TTC549 (cell line): ENCODE results near the gene DIP2A.

Experiments
- FAIRE-seq: peaks from 2 replicates; lab custom pipeline; 2012; peaks lifted over from hg19 to GRCh38; lab: Jason Lieb, UNC

The DIP2A gene, protein sequence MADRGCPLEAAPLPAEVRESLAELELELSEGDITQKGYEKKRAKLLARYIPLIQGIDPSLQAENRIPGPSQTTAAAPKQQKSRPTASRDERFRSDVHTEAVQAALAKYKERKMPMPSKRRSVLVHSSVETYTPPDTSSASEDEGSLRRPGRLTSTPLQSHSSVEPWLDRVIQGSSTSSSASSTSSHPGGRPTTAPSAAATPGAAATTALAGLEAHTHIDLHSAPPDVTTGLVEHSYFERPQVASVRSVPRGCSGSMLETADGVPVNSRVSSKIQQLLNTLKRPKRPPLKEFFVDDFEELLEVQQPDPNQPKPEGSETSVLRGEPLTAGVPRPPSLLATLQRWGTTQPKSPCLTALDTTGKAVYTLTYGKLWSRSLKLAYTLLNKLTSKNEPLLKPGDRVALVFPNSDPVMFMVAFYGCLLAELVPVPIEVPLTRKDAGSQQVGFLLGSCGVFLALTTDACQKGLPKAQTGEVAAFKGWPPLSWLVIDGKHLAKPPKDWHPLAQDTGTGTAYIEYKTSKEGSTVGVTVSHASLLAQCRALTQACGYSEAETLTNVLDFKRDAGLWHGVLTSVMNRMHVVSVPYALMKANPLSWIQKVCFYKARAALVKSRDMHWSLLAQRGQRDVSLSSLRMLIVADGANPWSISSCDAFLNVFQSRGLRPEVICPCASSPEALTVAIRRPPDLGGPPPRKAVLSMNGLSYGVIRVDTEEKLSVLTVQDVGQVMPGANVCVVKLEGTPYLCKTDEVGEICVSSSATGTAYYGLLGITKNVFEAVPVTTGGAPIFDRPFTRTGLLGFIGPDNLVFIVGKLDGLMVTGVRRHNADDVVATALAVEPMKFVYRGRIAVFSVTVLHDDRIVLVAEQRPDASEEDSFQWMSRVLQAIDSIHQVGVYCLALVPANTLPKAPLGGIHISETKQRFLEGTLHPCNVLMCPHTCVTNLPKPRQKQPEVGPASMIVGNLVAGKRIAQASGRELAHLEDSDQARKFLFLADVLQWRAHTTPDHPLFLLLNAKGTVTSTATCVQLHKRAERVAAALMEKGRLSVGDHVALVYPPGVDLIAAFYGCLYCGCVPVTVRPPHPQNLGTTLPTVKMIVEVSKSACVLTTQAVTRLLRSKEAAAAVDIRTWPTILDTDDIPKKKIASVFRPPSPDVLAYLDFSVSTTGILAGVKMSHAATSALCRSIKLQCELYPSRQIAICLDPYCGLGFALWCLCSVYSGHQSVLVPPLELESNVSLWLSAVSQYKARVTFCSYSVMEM (N-terminal part only)

DNA sequence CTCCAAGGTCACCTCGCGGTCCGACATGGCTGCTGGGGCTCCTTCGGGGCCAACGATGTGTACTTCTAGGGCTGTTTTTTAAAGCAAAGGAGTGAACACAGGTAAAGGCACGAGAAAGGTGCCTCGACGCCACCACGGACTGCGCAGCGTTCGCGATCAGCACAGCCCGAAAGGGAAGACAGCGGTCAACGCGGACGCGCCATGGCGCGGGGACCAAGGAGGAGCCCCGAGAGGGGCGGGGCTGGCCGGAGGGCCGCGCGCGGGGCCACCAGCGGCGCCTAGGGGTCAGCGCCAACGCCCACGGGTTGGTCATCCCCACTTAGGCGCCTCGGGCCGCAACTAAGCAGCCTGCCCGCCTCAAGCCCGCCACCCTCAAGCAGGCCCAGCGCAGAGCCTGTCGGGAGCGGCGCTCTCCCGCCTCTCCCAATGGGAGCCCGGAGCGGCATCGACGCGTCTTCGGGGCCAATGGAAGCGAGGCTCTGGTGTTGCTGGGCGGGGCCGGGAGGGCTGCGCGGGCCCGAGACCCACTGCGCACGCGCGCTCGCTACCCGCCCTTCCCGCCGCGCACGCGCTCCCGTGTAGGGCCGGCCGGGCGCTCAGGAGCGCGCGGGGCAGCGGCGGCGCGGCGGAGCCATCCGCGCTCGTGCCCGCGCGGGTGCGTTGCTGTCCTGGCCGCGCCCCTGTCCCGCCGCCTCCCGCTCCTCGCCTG is at the start of gene DIP2A:
Gene DIP2A (plus strand): TSS at position 577 of the 709 bp plus-strand sequence. CDS start 241 bp downstream, outside the sequence.
- no peak for FAIRE-seq

DNA sequence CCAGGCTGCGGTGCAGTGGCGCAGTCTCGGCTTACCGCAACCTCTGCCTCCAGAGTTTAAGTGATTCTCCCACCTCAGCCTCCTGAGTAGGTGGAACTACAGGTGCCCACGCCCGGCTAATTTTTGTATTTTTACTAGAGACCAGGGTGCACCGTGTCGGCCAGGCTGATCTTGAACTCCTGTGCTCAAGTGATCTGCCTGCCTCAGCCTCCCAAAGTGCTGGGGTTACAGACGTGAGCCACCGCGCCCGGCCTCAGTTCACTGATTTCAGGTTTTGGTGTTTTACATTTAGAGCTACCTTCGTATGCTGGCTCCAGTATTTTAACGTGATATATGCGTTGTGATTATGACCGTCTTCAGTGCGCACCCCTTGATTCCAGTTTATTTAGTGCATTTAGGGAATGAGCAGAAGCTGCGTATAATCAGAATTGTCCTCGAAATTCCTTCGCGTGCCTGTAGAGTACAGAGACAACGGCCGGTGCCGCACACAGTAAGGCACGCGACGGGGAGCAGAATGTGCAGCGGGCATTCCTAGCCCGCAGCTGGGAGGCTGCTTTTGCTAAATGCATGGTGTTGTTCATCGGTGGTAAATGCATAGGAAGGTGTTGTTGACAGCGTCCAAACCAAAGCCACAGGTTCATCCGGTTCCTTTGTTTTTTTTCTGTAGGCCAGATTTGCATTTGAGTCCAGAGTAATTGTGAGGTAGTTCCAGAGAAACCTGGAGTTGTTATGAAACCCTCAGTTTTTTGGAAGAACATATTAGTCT is 48.9 kb upstream of the DIP2A start:
- FAIRE-seq: no peak

DNA sequence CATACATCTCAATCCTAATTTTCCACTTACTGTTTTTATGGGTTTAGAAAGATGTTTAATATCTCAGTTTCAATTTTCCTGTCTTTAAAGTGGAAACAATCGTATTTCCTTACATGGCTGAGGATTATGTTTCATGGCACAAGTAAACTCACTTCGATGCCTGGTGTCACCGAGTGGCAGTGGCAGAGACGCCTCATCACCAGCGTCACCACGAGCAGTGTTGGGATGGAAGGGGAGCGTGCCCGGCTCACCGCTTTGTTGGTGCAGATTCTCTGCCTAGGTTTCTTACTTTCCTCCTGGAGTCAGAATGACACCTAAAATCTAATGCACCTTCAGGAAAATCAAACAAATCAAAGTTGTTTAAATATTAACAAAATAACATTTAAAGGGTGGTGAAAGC is 48.2 kb upstream of the DIP2A start:
- no peak for FAIRE-seq

DNA sequence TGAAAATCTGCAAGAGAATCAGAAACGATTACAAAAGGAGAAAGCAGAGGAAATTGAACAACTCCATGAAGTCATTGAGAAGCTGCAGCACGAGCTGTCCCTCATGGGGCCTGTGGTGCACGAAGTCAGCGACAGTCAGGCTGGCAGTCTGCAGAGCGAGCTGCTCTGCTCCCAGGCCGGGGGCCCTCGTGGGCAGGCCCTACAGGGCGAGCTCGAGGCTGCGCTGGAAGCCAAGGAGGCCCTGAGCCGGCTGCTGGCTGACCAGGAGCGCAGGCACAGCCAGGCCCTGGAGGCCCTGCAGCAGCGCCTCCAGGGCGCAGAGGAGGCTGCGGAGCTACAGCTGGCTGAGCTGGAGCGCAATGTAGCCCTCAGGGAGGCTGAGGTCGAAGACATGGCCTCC is 47.5 kb upstream of the DIP2A start:
- no peak for FAIRE-seq

DNA sequence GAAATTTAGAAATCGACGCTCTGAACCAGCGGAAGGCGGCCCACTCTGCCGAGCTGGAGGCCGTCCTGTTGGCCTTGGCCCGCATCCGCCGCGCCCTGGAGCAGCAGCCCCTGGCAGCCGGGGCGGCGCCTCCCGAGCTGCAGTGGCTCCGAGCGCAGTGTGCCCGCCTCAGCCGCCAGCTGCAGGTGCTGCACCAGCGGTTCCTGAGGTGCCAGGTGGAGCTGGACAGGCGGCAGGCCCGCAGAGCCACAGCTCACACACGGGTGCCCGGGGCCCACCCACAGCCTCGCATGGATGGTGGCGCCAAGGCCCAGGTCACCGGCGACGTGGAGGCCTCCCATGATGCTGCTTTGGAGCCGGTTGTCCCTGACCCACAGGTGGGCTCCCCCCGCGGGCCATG is 47.0 kb upstream of the DIP2A start:
- FAIRE-seq: no peak

DNA sequence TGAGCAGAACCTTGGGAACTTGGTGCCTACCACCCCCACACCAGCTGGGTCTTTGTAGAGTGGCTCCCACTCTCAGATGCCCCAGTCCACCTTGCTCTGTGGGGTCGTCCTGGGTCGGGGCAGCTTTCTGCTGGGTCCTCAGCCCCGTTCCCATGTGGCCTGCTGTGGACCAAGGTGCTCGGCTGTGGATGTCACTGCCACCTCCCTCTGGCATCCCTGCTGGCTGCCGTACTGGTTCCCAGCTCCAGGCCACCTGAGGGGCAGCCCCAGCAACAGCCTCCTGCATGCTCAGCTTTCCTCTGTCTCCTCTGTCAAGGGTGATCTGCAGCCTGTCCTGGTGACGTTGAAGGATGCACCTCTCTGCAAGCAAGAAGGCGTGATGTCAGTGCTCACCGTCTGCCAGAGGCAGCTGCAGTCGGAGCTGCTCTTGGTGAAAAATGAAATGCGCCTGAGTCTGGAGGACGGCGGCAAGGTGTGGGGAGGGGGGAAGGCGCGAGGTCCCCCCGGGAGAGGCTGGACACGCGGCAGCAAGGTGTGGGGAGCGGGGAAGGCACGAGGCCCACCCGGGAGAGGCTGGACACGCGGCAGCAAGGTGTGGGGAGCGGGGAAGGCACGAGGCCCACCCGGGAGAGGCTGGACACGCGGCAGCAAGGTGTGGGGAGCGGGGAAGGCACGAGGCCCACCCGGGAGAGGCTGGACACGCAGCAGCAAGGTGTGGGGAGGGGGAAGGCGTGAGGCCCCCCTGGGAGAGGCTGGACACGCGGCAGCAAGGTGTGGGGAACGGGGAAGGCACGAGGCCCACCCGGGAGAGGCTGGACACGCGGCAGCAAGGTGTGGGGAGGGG is 45.9 kb upstream of the DIP2A start:
- FAIRE-seq: no peak

DNA sequence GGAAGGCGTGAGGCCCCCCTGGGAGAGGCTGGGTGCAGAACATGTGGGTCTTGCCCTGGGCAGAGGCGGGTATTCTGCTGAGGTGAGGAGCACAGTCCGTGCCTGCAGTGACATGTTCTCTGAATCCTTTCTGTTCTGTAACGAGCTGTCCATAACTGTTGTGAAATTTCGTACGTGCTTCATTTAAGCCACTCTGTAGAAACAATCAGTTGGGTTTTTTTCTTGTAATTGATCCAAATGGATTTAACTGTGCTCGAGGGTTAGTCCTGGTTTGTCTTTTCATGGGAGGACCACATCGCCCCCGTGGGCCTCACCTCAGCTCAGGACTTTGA is 45.4 kb upstream of the DIP2A start:
- FAIRE-seq: no peak

DNA sequence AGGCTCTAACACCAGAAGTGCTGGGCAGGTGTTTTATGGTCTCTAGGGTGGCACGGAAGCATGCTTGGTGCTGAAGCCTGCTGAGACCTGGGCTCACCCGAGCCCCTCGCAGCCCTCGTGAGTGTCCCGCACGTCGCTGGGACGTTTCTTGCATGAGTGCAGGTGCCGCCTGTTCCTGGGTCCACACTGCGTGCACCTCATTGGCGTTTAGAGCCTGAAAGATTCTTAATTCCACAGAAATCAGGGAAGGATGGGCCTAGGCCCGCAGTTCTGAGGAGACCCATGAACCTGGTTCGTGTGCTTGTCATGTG is 43.8 kb upstream of the DIP2A start:
- no peak for FAIRE-seq

DNA sequence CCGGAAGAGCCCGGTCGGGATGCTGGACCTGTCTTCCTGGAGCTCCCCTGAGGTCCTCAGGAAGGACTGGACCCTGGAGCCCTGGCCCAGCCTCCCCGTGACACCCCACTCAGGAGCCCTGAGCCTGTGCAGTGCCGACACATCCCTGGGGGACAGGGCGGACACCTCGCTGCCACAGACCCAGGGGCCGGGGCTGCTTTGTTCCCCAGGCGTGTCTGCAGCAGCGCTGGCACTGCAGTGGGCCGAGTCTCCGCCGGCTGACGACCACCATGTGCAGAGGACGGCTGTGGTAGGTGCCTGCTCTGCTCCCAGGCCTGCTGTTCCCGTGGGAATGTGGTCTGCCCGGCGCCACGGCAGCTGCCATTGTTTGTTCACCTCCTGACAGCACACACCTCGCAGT is 42.1 kb upstream of the DIP2A start:
- FAIRE-seq: no peak

DNA sequence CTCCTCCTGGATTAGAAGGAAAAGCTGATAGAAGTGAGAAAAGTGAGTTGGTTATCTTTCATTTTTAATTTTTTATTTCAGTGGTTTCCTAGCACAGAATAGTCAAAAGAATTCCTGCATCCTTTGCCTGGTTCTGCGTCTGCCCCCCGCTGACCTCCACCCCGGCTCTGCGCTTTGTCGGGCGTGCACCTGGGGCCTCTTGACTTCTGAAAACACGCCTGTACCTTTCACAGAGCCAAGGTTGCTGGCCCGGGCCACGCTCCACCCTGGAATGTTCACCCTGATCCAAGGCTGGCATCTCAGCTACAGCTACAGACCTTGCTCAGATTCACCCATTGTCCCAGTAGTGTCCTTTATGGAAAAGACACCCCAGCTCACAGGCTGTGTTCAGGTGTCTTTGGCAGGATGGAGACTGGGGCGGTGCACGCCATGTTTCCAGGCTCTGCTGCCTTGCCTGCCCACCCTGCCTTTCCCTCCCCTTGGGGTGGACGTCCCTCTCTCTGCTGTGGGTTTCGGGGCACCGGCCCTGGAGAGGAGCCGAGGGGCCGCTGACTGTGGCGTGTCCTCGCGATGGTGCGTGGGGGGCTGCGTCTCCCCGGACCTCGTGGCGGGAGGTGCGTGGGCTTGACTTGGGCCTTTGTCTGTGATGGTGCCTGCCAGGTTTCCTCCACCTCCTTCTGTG is 40.3 kb upstream of the DIP2A start:
- no peak for FAIRE-seq

DNA sequence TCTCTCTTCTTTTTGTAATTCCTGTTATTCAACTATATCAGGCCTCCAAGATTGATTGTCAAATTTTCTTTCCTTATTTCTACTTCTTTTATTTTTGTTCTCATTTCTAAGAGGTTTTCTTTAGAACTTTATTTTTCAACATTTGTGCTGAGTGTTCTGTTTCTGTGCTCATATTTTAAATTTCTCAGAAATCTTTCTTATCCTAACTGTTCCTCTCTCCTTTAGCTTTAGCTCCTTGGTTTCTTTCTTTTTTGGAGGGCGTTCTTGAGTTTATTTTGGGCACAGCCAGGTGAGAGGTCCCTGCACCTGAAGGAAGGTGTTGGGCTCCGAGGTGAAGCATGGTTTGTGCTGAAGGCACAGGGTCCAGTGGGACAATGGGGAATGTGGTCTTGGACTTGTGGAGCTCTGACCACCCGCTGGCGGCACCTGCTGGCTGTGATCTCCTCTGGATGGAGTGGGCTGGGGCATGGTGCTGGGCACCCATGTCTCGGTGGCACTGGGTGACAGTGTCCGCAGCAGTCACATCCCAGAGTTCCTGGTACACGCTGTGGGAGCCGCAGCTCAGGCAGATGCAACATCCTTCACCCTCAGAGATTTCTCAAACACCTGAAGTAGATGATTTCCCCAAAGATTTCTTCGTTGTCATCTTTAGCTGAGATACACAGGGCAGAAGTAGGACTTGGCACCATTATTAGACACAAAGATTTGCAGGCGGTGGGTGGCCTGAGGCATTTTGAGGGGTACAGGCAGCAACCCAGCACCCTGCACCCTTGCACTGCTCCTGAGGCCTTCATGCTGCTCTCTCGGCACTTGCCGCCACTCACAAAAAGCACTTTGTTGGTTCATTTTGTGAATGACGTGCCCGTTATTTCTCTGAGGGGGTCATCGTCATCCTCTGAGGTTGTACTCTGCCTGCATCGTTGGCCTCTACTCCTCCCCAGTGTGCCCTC is 38.2 kb upstream of the DIP2A start:
- no peak for FAIRE-seq

DNA sequence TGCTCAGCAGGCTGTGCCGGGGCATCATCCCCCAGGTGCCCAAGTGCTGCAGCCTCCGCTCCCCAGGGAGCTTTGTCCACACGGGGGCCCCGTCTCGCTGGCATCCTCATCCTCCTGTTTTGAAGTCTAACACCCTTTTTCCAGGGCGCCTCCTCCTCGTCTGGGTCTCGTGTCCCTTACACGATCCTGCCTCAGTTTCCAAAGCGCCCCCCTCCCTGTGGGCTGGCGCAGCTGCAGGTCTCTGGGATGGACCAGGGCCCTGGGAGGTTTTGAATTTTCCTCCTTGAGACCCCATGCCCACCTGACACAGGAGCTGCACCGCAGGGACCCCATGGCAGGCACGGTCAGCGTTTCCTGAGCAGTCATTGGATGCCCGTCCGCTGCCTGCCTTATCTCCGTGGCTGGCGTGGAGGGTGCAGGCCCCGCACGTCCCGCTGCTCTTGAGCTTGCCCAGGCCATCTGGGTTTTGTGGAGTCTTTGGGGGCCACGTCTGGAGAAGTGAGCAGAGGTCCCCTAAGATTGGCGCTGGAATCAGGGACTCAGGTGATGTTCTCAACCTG is 37.4 kb upstream of the DIP2A start:
- FAIRE-seq: no peak

DNA sequence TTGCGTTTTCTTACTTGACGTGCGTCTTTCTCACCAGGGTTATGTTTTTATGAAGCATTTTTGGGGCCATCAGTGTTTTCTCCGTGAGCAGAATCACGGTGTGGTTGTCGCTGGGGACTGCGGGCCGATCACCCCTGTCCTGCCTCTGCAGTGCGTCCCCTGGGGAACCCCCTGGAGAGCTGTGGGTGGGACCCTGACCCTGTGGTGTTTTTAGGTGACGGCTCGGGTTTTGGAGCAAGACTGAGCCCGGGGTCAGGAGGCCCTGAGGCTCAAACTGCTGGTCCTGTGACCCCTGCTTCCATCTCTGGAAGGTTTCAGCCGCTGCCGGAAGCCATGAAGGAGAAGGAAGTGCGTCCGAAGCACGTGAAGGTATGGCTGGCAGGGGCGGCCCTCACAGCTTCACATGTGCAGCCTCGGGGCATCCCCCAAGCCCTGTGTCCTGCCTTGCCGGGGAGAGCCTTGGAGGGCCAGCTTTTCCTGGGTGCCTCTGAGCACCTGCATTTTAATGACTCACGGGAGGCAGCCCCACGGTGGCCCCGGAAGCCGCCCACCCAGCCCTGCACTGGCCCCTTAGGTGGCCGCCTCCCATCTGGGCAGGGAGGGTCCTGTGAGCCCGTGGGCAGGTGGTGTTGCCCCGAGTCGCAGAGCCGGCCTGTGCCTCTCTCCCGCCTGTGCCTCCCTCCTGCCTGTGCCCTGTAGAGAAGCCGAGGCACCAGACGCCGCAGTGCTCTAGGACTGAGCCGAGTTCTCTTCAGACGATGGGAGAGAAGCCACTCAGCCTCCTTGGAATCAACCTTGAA is 36.7 kb upstream of the DIP2A start:
- no peak for FAIRE-seq

DNA sequence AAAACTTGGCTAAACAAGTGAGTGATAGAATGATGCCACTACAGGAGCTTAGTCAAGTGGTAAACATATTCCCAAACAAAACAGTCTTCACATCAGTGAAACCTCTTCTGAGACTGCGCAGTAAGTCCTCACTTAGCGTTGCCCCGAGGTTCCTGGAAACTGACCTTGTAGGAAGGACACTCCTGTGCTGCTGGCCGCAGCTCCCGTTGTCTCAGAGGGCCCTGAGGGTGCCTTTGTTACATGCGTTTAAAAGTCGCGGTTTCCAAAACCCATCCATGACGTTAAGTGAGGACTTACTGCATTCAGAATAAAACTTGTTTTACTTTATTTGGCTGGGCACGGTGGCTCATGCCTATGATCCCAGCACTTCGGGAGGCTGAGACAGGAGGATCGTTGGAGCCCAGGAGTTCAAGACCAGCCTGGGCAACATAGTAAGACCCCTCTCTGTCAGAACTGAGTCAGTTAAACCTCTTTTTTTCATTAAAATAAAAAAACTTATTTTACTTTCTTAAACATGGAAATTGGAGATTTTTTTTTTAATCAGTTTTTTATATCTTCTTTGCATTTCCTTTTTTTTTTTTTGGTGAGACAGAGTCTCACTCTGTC is 36.0 kb upstream of the DIP2A start:
- FAIRE-seq: no peak

DNA sequence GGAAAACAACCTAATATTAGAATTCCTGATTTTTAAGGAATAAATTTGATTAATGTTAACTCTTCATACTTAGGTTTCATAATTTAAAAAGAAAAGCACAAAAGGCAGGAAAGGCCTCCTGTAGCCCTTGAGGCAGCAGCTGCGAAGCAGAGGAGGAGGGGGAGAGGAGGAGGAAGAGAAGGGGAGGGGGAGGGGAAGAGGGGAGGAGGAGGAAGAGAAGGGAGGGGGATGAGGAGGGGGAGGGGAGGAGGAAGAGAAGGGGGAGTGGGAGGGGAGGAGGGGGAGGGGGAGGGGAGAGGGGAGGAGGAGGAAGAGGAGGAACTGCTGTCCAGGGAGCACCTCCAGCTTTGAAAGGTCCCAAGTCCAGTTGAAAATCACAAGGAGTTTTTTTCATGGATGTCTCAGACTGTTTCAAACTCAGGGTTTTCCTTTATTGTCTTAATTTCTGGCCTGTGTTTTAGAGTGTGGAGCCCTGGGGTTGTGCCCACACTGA is 35.1 kb upstream of the DIP2A start:
- no peak for FAIRE-seq

DNA sequence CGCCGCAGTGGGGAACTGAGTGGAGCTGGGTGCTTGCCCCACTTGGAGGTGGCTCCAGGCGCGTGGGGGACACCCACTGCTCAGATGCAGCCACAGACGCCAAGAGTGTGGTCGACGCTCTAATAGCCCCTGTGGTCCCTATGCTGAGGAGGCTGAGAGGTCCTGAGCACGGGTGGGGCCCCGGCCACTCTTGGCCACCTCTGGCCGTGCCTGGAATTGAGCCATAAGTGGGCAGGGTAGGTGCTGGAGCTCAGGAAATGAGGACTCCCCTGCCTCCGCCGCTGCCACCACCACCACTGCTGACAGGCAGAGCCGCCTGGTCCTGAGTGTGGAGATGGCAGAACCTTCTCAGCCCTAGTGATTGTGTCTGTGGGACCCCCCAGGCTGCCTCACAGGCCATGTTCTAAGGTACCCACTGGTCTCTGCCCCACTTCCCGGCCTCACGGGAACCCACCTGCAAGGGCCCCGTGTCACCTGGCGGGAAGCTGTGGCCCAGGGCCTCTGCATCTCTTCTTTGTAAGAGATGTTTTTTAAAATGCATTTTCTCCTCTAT is 34.6 kb upstream of the DIP2A start:
- FAIRE-seq: no peak

DNA sequence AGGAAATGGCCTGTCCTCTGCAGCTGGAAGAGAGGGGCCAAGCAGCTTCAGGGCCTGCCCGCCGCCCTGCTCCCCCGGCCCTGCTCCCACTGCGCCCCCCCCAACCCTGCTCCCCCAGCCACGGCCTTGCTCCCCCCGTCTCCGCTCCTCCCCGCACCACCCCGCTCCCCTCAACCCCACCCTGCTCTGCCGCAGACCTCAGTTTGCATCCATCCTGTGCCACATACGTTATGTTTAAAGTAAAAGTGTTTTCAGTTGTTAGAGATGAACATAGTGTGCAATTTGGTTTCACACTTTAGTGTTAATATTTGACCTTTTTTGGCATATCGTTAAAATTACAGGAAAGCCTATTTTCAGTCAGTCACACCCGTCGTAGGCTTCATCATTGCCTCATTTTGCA is 34.1 kb upstream of the DIP2A start:
- FAIRE-seq: no peak
